ENCODE data around the gene SIGLEC8. TPM values are rescaled to one million over a fixed set of nuclear protein-coding genes. Genes with fewer than 3 reads are reported as not detected.
"Not testable (repeated sequence)": the region's sequence is repeated elsewhere in the genome, so short reads cannot be mapped to it uniquely, and the experiment has no call there.

SIGLEC8 gene
- total and polyA plus RNA-seq, 12 donors: 0.33 to 34.0 (median 5.5) TPM

GRCh38 chr19:51466723-51467122 is 8.5 kb upstream of the SIGLEC8 start:
- WGBS, 4 donors: 37 to 50% (median 44%) methylated on average over 3 of the region's 3 CpGs
- Histone ChIP-seq H3K36me3 (replicated peaks in 1 of 2) (no peaks in the 10 kb centered on the region), H3K4me3 (no peak overlapping the region), H3K27me3 (peaks cover 3% of the 10 kb centered on the region), H3K27ac (no peak overlapping the region), H3K4me1 (replicated peaks in 1 of 2) (no peaks in the 10 kb centered on the region), H3K9me3 (replicated peaks in 1 of 3) (no peaks in the 10 kb centered on the region)
- DNase-seq: no peak
- no peak for TF ChIP-seq CTCF (IDR thresholded peaks at IDR 0.05)
- no peak for TF ChIP-seq POLR2A (IDR thresholded peaks at IDR 0.05)
- intact Hi-C loops (cut with DNase I): loop anchor here in 1 of 2 donors (10.0 kb wide), 1 partner anchor 188 kb away; no protein-coding TSS in a partner anchor

GRCh38 chr19:51463976-51464581 is 5.8 kb upstream of the SIGLEC8 start:
- H3K4me1 ChIP-seq (replicated peaks in 1 of 2); H3K27ac ChIP-seq; H3K27me3 ChIP-seq; H3K4me3 ChIP-seq; H3K36me3 ChIP-seq (replicated peaks in 1 of 2); H3K9me3 ChIP-seq (replicated peaks in 1 of 3): not testable (repeated sequence)
- intact Hi-C loops (cut with DNase I): loop anchor here in 1 of 2 donors (10.0 kb wide), 1 partner anchor 191 kb away; no protein-coding TSS in a partner anchor
- WGBS, 4 donors: 22 to 39% (median 26%) methylated on average over 13 to 15 of the region's 33 CpGs
- peak in 1 of 7 donors; percentile 2 for DNase-seq

GRCh38 chr19:51462681-51463080 is 4.4 kb upstream of the SIGLEC8 start:
- H3K27ac ChIP-seq: peak overlapping the region in 1 of 5 donors; percentile 10
- no peak for DNase-seq
- intact Hi-C loops (cut with DNase I): loop anchor here in 1 of 2 donors (10.0 kb wide), 1 partner anchor 192 kb away; no protein-coding TSS in a partner anchor

GRCh38 chr19:51462276-51462675 is 4.0 kb upstream of the SIGLEC8 start:
- no peak overlapping the region for H3K4me3 ChIP-seq
- no peaks in the 10 kb centered on the region for H3K9me3 ChIP-seq (replicated peaks in 1 of 3)
- TF ChIP-seq CTCF (IDR thresholded peaks at IDR 0.05) (no peak), POLR2A (IDR thresholded peaks at IDR 0.05) (no peak)
- peak overlapping the region in 3 of 5 donors; percentile 26 to 69 (median 37) for H3K27ac ChIP-seq
- peak in 1 of 7 donors; percentile 17 for DNase-seq
- no peaks in the 10 kb centered on the region for H3K36me3 ChIP-seq (replicated peaks in 1 of 2)
- H3K27me3 ChIP-seq: peaks cover 5% of the 10 kb centered on the region
- 40 to 74% (median 65%) methylated on average over 1 to 7 of the region's 7 CpGs for WGBS, 4 donors
- H3K4me1 ChIP-seq (replicated peaks in 1 of 2): no peaks in the 10 kb centered on the region
- intact Hi-C loops (cut with DNase I): loop anchor here in 1 of 2 donors (10.0 kb wide), 1 partner anchor 193 kb away; no protein-coding TSS in a partner anchor

More at GRCh38 chr19:51462681-51463080, 4.4 kb upstream of the SIGLEC8 start:
- WGBS, 4 donors: 70 to 82% (median 77%) methylated on average over 4 to 10 of the region's 10 CpGs
- TF ChIP-seq CTCF (IDR thresholded peaks at IDR 0.05) (no peak), POLR2A (IDR thresholded peaks at IDR 0.05) (no peak)
- Histone ChIP-seq H3K9me3 (replicated peaks in 1 of 3) (no peaks in the 10 kb centered on the region), H3K4me3 (no peak overlapping the region), H3K36me3 (replicated peaks in 1 of 2) (no peaks in the 10 kb centered on the region), H3K4me1 (replicated peaks in 1 of 2) (no peaks in the 10 kb centered on the region), H3K27me3 (peaks cover 5% of the 10 kb centered on the region)
